Esophagus muscularis mucosa (tissue), 4 donors: ENCODE data around the gene PTPRE.

ENCODE experiments used
- EP300 ChIP-seq: sonication (generic); formaldehyde crosslinking; IDR thresholded peaks from one replicate; pipeline ENCODE4 v1.6.1; 2017; ENCODE audit warnings: antibody characterized with exemption
- POLR2A ChIP-seq: fragments of 450-650 bp; IDR thresholded peaks from one replicate; pipeline ENCODE4 v1.6.1; 2017; ENCODE audit warnings: antibody characterized with exemption, moderate library complexity, mild to moderate bottlenecking, low read depth
- POLR2AphosphoS5 ChIP-seq, 2 donors: sonication (generic); formaldehyde crosslinking; IDR thresholded peaks; one replicate each; pipeline ENCODE4 v1.6.1; 2017; ENCODE audit warnings: antibody characterized with exemption in 2 of 2
- TF ChIP-seq, protein P1 (sequence below), 3 experiments: fragments of 200-600 bp in 2 of 3; fragments of 450-650 bp in 1 of 3; sonication (generic) in 2 of 3; IDR thresholded peaks; one replicate each; pipeline ENCODE4 v1.5.1; 2017 to 2019; ENCODE audit warnings: antibody characterized with exemption in 3 of 3, mild to moderate bottlenecking in 2 of 3, moderate library complexity in 1 of 3

DNA sequence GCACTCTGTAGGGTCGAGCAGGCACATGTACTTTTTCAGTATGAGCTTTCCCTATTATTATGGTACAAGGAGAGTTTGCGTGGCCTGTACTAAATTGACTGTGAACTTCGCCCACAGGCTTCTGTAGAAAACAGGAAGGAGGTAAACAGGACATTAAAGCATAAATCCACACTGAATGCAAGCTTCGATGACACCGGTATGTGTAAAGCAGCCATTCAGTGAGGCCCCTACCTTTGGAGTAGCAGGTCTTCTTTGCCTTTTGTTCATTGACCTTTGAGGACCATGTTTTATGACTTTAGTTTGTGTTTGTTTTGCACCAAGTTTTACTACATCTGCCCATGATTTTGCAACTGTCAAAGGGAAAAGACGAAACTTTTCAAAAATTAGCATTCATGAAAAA lies 204.8 kb downstream of the PTPRE start:
- TF ChIP-seq, protein P1, sequence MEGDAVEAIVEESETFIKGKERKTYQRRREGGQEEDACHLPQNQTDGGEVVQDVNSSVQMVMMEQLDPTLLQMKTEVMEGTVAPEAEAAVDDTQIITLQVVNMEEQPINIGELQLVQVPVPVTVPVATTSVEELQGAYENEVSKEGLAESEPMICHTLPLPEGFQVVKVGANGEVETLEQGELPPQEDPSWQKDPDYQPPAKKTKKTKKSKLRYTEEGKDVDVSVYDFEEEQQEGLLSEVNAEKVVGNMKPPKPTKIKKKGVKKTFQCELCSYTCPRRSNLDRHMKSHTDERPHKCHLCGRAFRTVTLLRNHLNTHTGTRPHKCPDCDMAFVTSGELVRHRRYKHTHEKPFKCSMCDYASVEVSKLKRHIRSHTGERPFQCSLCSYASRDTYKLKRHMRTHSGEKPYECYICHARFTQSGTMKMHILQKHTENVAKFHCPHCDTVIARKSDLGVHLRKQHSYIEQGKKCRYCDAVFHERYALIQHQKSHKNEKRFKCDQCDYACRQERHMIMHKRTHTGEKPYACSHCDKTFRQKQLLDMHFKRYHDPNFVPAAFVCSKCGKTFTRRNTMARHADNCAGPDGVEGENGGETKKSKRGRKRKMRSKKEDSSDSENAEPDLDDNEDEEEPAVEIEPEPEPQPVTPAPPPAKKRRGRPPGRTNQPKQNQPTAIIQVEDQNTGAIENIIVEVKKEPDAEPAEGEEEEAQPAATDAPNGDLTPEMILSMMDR (IDR thresholded peaks at IDR 0.05), result no peak
- TF ChIP-seq EP300 (no peak), POLR2A (no peak), POLR2AphosphoS5 (IDR thresholded peaks at IDR 0.05) (no peak)
